Prostate gland (tissue), 2 donors: ENCODE measurements around the gene SYNPO.

Experiments
- POLR2A ChIP-seq: fragments of 450-650 bp; IDR thresholded peaks from one replicate; pipeline ENCODE4 v1.6.1; 2016; ENCODE audit warnings: antibody characterized with exemption, mild to moderate bottlenecking
- POLR2AphosphoS5 ChIP-seq: sonication (generic); formaldehyde crosslinking; IDR thresholded peaks from one replicate; pipeline ENCODE4 v1.6.1; 2017; ENCODE audit warnings: antibody characterized with exemption
- TF ChIP-seq, protein P1 (sequence below), 4 experiments: fragments of 200-600 bp in 2 of 4; fragments of 450-650 bp in 2 of 4; sonication (generic) in 2 of 4; IDR thresholded peaks; 1 replicate in 3 of 4; 2 replicates in 1 of 4; pipeline ENCODE4 v1.5.1; 2016 to 2019; ENCODE audit warnings: antibody characterized with exemption in 4 of 4, mild to moderate bottlenecking in 2 of 4, moderate library complexity in 2 of 4

DNA sequence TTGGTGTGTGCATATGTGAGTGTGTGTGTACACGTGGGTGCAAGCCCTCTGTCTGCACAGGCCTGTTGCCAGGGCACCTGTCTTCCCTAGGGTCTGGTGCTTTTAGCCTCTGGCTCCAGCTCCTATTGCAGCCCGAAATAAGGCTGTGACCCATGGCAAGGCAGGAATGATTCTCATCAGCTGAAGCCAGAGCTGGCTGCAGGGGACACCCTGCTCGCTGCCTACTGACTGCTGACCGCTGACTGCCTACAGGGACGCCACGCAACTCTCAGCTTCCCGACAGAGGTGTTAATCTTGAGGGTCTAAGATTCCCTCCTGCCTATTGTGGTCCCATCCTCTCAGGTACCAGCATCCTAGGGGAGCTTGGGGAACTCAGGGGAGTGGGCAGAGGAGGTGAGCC, 20.6 kb downstream of the SYNPO start, which contains the start of gene MYOZ3:
- TF ChIP-seq, protein P1, sequence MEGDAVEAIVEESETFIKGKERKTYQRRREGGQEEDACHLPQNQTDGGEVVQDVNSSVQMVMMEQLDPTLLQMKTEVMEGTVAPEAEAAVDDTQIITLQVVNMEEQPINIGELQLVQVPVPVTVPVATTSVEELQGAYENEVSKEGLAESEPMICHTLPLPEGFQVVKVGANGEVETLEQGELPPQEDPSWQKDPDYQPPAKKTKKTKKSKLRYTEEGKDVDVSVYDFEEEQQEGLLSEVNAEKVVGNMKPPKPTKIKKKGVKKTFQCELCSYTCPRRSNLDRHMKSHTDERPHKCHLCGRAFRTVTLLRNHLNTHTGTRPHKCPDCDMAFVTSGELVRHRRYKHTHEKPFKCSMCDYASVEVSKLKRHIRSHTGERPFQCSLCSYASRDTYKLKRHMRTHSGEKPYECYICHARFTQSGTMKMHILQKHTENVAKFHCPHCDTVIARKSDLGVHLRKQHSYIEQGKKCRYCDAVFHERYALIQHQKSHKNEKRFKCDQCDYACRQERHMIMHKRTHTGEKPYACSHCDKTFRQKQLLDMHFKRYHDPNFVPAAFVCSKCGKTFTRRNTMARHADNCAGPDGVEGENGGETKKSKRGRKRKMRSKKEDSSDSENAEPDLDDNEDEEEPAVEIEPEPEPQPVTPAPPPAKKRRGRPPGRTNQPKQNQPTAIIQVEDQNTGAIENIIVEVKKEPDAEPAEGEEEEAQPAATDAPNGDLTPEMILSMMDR (IDR thresholded peaks at IDR 0.05), result no peak
- no peak for TF ChIP-seq POLR2A
- no peak for TF ChIP-seq POLR2AphosphoS5
